Measurements from ENCODE around the gene ZDHHC9.

Gene ZDHHC9

GRCh38 chrX:129797251-129797906 lies 46.3 kb downstream of the ZDHHC9 start:
- TF ChIP-seq, protein P1, sequence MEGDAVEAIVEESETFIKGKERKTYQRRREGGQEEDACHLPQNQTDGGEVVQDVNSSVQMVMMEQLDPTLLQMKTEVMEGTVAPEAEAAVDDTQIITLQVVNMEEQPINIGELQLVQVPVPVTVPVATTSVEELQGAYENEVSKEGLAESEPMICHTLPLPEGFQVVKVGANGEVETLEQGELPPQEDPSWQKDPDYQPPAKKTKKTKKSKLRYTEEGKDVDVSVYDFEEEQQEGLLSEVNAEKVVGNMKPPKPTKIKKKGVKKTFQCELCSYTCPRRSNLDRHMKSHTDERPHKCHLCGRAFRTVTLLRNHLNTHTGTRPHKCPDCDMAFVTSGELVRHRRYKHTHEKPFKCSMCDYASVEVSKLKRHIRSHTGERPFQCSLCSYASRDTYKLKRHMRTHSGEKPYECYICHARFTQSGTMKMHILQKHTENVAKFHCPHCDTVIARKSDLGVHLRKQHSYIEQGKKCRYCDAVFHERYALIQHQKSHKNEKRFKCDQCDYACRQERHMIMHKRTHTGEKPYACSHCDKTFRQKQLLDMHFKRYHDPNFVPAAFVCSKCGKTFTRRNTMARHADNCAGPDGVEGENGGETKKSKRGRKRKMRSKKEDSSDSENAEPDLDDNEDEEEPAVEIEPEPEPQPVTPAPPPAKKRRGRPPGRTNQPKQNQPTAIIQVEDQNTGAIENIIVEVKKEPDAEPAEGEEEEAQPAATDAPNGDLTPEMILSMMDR (IDR thresholded peaks at IDR 0.05; ENCODE audit: unreplicated experiment in 3 of 3), result no peak
- Mint-ChIP-seq H3K36me3 (ENCODE audit: low read depth) (peaks cover 4% of the 10 kb centered on the region), H3K27ac (no peak overlapping the region), H3K9me3 (peaks cover 3% of the 10 kb centered on the region), H3K4me1 (peaks cover 7% of the 10 kb centered on the region), H3K27me3 (ENCODE audit: low read depth) (peaks cover 3% of the 10 kb centered on the region), H3K4me3 (no peak overlapping the region)

DNA sequence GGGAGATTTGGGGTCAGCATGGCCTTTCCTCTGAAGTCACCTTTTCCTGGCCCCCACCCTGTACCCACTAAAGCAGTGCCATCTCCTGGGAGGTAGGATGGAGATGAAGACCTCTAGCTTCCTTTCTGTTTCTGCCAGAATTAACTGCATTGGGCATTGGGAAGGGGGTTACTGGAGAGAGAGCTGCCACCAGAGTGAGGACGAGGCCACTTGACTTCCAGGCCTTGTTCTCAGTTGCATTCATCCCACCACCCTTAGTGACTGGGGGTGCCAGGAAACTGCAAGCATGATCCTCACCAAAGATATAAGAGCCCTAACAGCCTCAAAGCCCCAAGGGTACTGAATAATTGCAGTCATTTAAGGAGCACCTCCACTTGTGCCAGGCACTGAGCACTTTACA lies 48.1 kb downstream of the ZDHHC9 start:
- Mint-ChIP-seq H3K9me3 (peaks cover 3% of the 10 kb centered on the region), H3K4me3 (no peak overlapping the region), H3K36me3 (ENCODE audit: low read depth) (peaks cover 4% of the 10 kb centered on the region), H3K4me1 (peaks cover 7% of the 10 kb centered on the region), H3K27ac (no peak overlapping the region), H3K27me3 (ENCODE audit: low read depth) (peaks cover 6% of the 10 kb centered on the region)
- TF ChIP-seq, protein P1 (IDR thresholded peaks at IDR 0.05; ENCODE audit: unreplicated experiment in 3 of 3), result no peak

GRCh38 chrX:129793604-129794191 lies 50.0 kb downstream of the ZDHHC9 start:
- Mint-ChIP-seq H3K27ac (no peak overlapping the region), H3K4me1 (no peaks in the 10 kb centered on the region), H3K36me3 (ENCODE audit: low read depth) (no peaks in the 10 kb centered on the region), H3K9me3 (no peaks in the 10 kb centered on the region), H3K4me3 (no peak overlapping the region), H3K27me3 (ENCODE audit: low read depth) (peaks cover 7% of the 10 kb centered on the region)
- TF ChIP-seq, protein P1 (IDR thresholded peaks at IDR 0.05; ENCODE audit: unreplicated experiment in 3 of 3), result no peak

DNA sequence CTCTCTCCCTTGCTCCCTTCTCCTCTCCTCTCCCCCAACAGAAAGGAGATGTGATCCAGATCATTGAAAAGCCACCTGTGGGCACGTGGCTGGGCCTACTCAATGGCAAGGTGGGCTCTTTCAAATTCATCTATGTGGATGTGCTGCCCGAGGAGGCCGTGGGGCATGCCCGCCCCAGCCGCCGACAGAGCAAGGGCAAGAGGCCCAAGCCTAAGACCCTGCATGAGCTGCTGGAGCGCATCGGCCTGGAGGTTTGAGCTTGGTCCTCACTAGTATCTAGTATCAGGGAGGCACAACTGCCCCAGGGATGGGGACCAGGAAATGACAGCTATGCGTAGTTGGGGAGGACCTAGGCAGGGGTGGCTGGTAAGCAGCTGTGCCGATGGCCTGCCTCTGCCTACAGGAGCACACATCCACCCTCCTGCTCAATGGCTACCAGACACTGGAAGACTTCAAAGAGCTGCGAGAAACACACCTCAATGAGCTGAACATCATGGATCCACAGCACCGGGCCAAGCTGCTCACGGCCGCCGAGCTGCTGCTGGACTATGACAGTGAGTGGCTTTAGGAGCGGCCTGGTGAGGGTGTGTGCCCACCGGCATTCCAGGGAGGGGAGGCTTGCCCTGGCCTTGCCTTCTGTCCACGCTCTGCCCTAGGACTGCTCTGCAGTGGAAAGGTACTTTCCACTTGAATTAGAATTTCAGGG lies 50.9 kb downstream of the ZDHHC9 start:
- Mint-ChIP-seq H3K4me1 (no peaks in the 10 kb centered on the region), H3K27me3 (ENCODE audit: low read depth) (peaks cover 7% of the 10 kb centered on the region), H3K9me3 (peaks cover 3% of the 10 kb centered on the region), H3K36me3 (ENCODE audit: low read depth) (no peaks in the 10 kb centered on the region), H3K27ac (no peak overlapping the region), H3K4me3 (no peak overlapping the region)
- TF ChIP-seq, protein P1 (IDR thresholded peaks at IDR 0.05; ENCODE audit: unreplicated experiment in 3 of 3), result no peak

GRCh38 chrX:129791961-129792570 lies 51.6 kb downstream of the ZDHHC9 start:
- Mint-ChIP-seq H3K4me3 (no peak overlapping the region), H3K4me1 (no peaks in the 10 kb centered on the region), H3K27me3 (ENCODE audit: low read depth) (peaks cover 7% of the 10 kb centered on the region), H3K27ac (no peak overlapping the region), H3K9me3 (peaks cover 3% of the 10 kb centered on the region), H3K36me3 (ENCODE audit: low read depth) (no peaks in the 10 kb centered on the region)
- TF ChIP-seq, protein P1 (IDR thresholded peaks at IDR 0.05; ENCODE audit: unreplicated experiment in 3 of 3), result no peak
